ENCODE data around the gene PTGDR.

Gene PTGDR

DNA sequence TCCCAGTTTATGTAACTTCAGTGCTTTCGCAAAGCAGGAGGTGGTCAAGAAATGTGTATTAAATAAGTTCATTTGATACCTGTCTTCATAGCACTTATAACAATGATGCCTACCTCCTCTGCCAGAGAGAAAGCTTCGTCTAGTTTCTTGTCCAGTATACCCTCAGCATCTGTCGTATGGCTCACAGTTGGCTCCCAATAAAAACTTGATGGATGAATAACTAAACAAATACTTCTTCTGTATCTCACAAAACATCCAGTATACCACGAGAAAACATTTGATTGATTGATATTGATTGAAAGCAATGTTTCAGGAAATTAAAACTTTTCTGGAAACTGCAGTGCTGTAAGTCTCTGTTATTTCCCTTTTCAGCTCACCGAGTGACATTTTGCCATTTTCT is 26.9 kb upstream of the PTGDR start:
- Histone ChIP-seq H3K27ac (ENCODE audit: insufficient read depth, low read depth, low read length, poor library complexity, severe bottlenecking) (no peak overlapping the region), H3K9me3 (ENCODE audit: control insufficient read depth, low read length) (no peaks in the 10 kb centered on the region), H3K27me3 (ENCODE audit: control insufficient read depth, insufficient read depth, low read length, poor library complexity, severe bottlenecking) (no peaks in the 10 kb centered on the region), H3K4me1 (ENCODE audit: control insufficient read depth, insufficient read depth, low read length) (no peaks in the 10 kb centered on the region), H3K4me3 (ENCODE audit: insufficient read depth, low read depth, low read length) (no peak overlapping the region), H3K36me3 (ENCODE audit: control insufficient read depth, insufficient read depth, low read length) (no peaks in the 10 kb centered on the region)
- 72 to 100% methylated on average over 2 to 5 of the region's 5 CpGs for WGBS, 2 experiments

DNA sequence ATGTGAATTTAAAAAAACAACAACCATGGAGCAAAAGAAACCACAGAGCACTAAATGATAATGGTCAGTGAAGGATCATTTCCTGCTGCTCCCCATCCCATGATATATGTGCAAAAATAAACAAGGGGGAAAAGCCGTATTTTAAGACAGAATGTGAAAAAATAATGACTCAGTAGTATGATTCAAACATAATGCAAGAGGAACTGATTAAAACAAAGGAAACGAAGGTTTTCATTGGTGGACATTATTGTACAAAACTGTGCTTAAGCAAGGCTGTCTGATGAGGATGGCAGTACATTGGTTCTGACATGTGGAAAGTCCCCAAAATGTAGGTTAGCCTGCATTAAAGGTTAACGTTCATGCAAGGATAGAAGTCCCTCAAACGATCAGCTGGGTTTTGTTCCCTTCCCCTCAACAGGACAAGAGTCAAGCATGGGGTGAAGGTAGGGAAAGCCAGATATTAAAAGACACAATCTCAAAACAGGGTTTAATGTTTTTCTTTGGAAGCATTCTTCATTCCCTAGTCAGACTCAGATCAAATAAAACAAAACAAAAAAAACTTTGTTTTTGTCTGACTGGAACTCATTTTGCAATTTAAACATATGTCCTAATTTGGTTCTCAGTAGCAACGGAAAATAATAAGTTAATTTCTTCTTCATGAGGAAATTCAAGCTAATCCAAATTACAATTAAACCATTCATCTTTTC is 26.3 kb upstream of the PTGDR start:
- Histone ChIP-seq H3K36me3 (ENCODE audit: control insufficient read depth, insufficient read depth, low read length) (no peaks in the 10 kb centered on the region), H3K27ac (ENCODE audit: insufficient read depth, low read depth, low read length, poor library complexity, severe bottlenecking) (no peak overlapping the region), H3K4me1 (ENCODE audit: control insufficient read depth, insufficient read depth, low read length) (no peaks in the 10 kb centered on the region), H3K9me3 (ENCODE audit: control insufficient read depth, low read length) (no peaks in the 10 kb centered on the region), H3K27me3 (ENCODE audit: control insufficient read depth, insufficient read depth, low read length, poor library complexity, severe bottlenecking) (no peaks in the 10 kb centered on the region), H3K4me3 (ENCODE audit: insufficient read depth, low read depth, low read length) (no peak overlapping the region)
- 89 to 91% methylated on average over 5 of the region's 5 CpGs for WGBS, 2 experiments

GRCh38 chr14:52244328-52244727 is 23.2 kb upstream of the PTGDR start:
- H3K27me3 ChIP-seq (ENCODE audit: control insufficient read depth, insufficient read depth, low read length, poor library complexity, severe bottlenecking) = no peaks in the 10 kb centered on the region
- no peaks in the 10 kb centered on the region for H3K36me3 ChIP-seq (ENCODE audit: control insufficient read depth, insufficient read depth, low read length)
- no peaks in the 10 kb centered on the region for H3K4me1 ChIP-seq (ENCODE audit: control insufficient read depth, insufficient read depth, low read length)
- 94 to 98% methylated on average over 2 of the region's 2 CpGs for WGBS, 2 experiments
- H3K27ac ChIP-seq (ENCODE audit: insufficient read depth, low read depth, low read length, poor library complexity, severe bottlenecking) = no peak overlapping the region
- H3K9me3 ChIP-seq (ENCODE audit: control insufficient read depth, low read length) = no peaks in the 10 kb centered on the region
- no peak overlapping the region for H3K4me3 ChIP-seq (ENCODE audit: insufficient read depth, low read depth, low read length)

DNA sequence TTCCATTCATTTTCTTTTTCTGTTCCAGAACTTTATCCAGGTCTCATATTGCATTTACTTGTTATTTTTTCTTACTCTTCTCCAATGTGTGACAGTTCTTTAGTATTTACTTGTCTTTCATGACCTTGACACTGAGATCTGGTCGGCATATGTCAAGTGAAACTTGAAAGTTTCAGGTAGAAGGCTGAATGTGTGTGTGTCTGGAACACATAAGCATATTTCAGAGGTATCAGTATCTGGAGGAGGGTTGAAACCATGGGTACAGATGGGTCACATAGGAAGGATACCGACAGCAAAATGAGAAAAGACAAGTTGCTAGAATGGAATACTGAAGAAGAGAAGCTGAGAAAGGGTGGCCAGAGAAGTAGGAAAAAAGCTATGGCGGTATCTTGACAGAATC is 22.5 kb upstream of the PTGDR start:
- Histone ChIP-seq H3K9me3 (ENCODE audit: control insufficient read depth, low read length) (no peaks in the 10 kb centered on the region), H3K4me3 (ENCODE audit: insufficient read depth, low read depth, low read length) (no peak overlapping the region), H3K4me1 (ENCODE audit: control insufficient read depth, insufficient read depth, low read length) (no peaks in the 10 kb centered on the region), H3K27me3 (ENCODE audit: control insufficient read depth, insufficient read depth, low read length, poor library complexity, severe bottlenecking) (no peaks in the 10 kb centered on the region), H3K36me3 (ENCODE audit: control insufficient read depth, insufficient read depth, low read length) (no peaks in the 10 kb centered on the region), H3K27ac (ENCODE audit: insufficient read depth, low read depth, low read length, poor library complexity, severe bottlenecking) (no peak overlapping the region)
- 92 to 95% methylated on average over 3 of the region's 3 CpGs for WGBS, 2 experiments

- Histone ChIP-seq H3K4me3 (ENCODE audit: insufficient read depth, low read depth, low read length) (no peak overlapping the region), H3K4me1 (ENCODE audit: control insufficient read depth, insufficient read depth, low read length) (peaks cover 14% of the 10 kb centered on the region), H3K9me3 (ENCODE audit: control insufficient read depth, low read length) (no peaks in the 10 kb centered on the region), H3K27me3 (ENCODE audit: control insufficient read depth, insufficient read depth, low read length, poor library complexity, severe bottlenecking) (no peaks in the 10 kb centered on the region), H3K27ac (ENCODE audit: insufficient read depth, low read depth, low read length, poor library complexity, severe bottlenecking) (no peak overlapping the region), H3K36me3 (ENCODE audit: control insufficient read depth, insufficient read depth, low read length) (no peaks in the 10 kb centered on the region)
- 90 to 92% methylated on average over 2 of the region's 2 CpGs for WGBS, 2 experiments
Measured at GRCh38 chr14:52248057-52248456, 19.4 kb upstream of the PTGDR start.

- Histone ChIP-seq H3K27me3 (ENCODE audit: control insufficient read depth, insufficient read depth, low read length, poor library complexity, severe bottlenecking) (no peaks in the 10 kb centered on the region), H3K4me3 (ENCODE audit: insufficient read depth, low read depth, low read length) (no peak overlapping the region), H3K27ac (ENCODE audit: insufficient read depth, low read depth, low read length, poor library complexity, severe bottlenecking) (no peak overlapping the region), H3K36me3 (ENCODE audit: control insufficient read depth, insufficient read depth, low read length) (no peaks in the 10 kb centered on the region), H3K4me1 (ENCODE audit: control insufficient read depth, insufficient read depth, low read length) (peaks cover 17% of the 10 kb centered on the region), H3K9me3 (ENCODE audit: control insufficient read depth, low read length) (no peaks in the 10 kb centered on the region)
- WGBS, 2 experiments = 10 to 11% methylated on average over 1 of the region's 1 CpG
Measured at GRCh38 chr14:52251724-52252123, 15.8 kb upstream of the PTGDR start.

GRCh38 chr14:52253503-52253902 is 14.0 kb upstream of the PTGDR start:
- peaks cover 17% of the 10 kb centered on the region for H3K4me1 ChIP-seq (ENCODE audit: control insufficient read depth, insufficient read depth, low read length)
- H3K36me3 ChIP-seq (ENCODE audit: control insufficient read depth, insufficient read depth, low read length) = no peaks in the 10 kb centered on the region
- H3K4me3 ChIP-seq (ENCODE audit: insufficient read depth, low read depth, low read length) = no peak overlapping the region
- no peaks in the 10 kb centered on the region for H3K27me3 ChIP-seq (ENCODE audit: control insufficient read depth, insufficient read depth, low read length, poor library complexity, severe bottlenecking)
- H3K27ac ChIP-seq (ENCODE audit: insufficient read depth, low read depth, low read length, poor library complexity, severe bottlenecking) = peak overlapping the region; percentile 81
- WGBS, 2 experiments = 4 to 11% methylated on average over 3 of the region's 3 CpGs
- H3K9me3 ChIP-seq (ENCODE audit: control insufficient read depth, low read length) = no peaks in the 10 kb centered on the region

DNA sequence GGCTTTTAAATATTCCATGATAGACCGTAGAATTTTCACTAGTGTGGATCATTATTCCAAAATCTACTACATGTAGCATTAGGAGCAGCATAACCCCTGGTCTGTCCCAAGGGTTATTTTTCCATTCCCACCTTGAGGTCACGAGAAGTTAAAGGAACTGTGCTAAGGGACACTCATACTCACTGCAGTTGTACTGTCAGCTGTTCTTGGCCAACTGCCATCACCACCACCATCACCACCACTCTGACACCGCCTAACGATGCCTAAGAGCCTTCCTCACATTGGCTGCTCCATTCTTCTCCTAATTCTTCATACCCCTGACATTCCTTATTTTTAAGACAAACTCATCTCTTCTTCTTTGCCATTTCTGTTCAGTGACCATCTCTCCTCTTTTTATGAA is 13.4 kb upstream of the PTGDR start:
- Histone ChIP-seq H3K9me3 (ENCODE audit: control insufficient read depth, low read length) (no peaks in the 10 kb centered on the region), H3K4me3 (ENCODE audit: insufficient read depth, low read depth, low read length) (no peak overlapping the region), H3K27me3 (ENCODE audit: control insufficient read depth, insufficient read depth, low read length, poor library complexity, severe bottlenecking) (no peaks in the 10 kb centered on the region), H3K27ac (ENCODE audit: insufficient read depth, low read depth, low read length, poor library complexity, severe bottlenecking) (no peak overlapping the region), H3K4me1 (ENCODE audit: control insufficient read depth, insufficient read depth, low read length) (peaks cover 17% of the 10 kb centered on the region), H3K36me3 (ENCODE audit: control insufficient read depth, insufficient read depth, low read length) (no peaks in the 10 kb centered on the region)
- WGBS, 2 experiments = 89 to 94% methylated on average over 4 of the region's 4 CpGs

DNA sequence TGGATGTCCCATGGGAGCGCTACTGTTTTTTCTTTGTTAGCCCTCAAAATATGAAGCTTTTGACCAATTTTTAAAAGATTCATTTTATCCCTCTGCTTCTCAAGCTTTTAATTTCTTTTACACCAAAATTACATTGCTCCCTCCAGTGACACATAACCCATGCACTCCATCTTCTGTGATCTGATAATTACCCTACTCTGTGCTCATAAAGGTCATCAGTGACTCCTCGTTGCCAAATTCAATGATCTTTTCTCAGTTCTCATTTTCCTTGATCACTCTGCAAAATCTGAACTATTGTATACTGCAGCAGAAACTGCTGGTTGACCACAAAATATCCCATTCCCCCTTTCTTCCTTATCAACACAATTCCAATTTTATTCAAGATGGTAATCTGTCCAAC is 8.7 kb upstream of the PTGDR start:
- Histone ChIP-seq H3K4me3 (ENCODE audit: insufficient read depth, low read depth, low read length) (no peak overlapping the region), H3K4me1 (ENCODE audit: control insufficient read depth, insufficient read depth, low read length) (no peaks in the 10 kb centered on the region), H3K27me3 (ENCODE audit: control insufficient read depth, insufficient read depth, low read length, poor library complexity, severe bottlenecking) (no peaks in the 10 kb centered on the region), H3K27ac (ENCODE audit: insufficient read depth, low read depth, low read length, poor library complexity, severe bottlenecking) (no peak overlapping the region), H3K36me3 (ENCODE audit: control insufficient read depth, insufficient read depth, low read length) (no peaks in the 10 kb centered on the region), H3K9me3 (ENCODE audit: control insufficient read depth, low read length) (no peaks in the 10 kb centered on the region)
- WGBS, 2 experiments = 93 to 97% methylated on average over 2 of the region's 2 CpGs

DNA sequence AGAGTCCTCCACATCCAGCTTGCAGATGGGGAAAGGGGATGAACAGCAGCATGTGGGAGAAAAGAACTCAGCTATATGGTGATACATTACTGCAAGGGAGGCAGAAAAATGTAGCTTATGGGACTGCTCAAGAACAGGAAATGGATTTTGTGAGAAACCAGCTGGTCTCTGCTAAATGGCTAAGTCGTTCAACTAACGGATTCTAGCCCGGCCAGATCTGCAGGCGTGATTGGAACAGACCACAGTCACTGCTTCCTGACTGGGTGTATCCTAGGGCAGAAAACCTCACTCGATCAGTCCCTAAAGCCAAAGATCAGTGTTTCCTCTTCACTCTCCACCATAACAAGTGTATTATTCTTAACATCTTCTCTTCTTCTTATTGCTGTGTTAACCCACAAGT is 8.1 kb upstream of the PTGDR start:
- no peaks in the 10 kb centered on the region for H3K36me3 ChIP-seq (ENCODE audit: control insufficient read depth, insufficient read depth, low read length)
- WGBS, 2 experiments = 90% methylated on average over 5 of the region's 5 CpGs
- no peaks in the 10 kb centered on the region for H3K27me3 ChIP-seq (ENCODE audit: control insufficient read depth, insufficient read depth, low read length, poor library complexity, severe bottlenecking)

GRCh38 chr14:52262600-52262999 is 4.9 kb upstream of the PTGDR start:
- no peak overlapping the region for H3K27ac ChIP-seq (ENCODE audit: insufficient read depth, low read depth, low read length, poor library complexity, severe bottlenecking)
- H3K4me1 ChIP-seq (ENCODE audit: control insufficient read depth, insufficient read depth, low read length) = no peaks in the 10 kb centered on the region
- peaks cover 23% of the 10 kb centered on the region for H3K27me3 ChIP-seq (ENCODE audit: control insufficient read depth, insufficient read depth, low read length, poor library complexity, severe bottlenecking)
- H3K9me3 ChIP-seq (ENCODE audit: control insufficient read depth, low read length) = no peaks in the 10 kb centered on the region
- no peak overlapping the region for H3K4me3 ChIP-seq (ENCODE audit: insufficient read depth, low read depth, low read length)
- 90 to 94% methylated on average over 1 of the region's 1 CpG for WGBS, 2 experiments
- no peaks in the 10 kb centered on the region for H3K36me3 ChIP-seq (ENCODE audit: control insufficient read depth, insufficient read depth, low read length)

More for the DNA sequence above, 8.1 kb upstream of the PTGDR start:
- H3K27ac ChIP-seq (ENCODE audit: insufficient read depth, low read depth, low read length, poor library complexity, severe bottlenecking) = no peak overlapping the region
- no peaks in the 10 kb centered on the region for H3K9me3 ChIP-seq (ENCODE audit: control insufficient read depth, low read length)
- no peaks in the 10 kb centered on the region for H3K4me1 ChIP-seq (ENCODE audit: control insufficient read depth, insufficient read depth, low read length)
- no peak overlapping the region for H3K4me3 ChIP-seq (ENCODE audit: insufficient read depth, low read depth, low read length)
